ENCODE data around the gene ARMC2.

Gene ARMC2

DNA sequence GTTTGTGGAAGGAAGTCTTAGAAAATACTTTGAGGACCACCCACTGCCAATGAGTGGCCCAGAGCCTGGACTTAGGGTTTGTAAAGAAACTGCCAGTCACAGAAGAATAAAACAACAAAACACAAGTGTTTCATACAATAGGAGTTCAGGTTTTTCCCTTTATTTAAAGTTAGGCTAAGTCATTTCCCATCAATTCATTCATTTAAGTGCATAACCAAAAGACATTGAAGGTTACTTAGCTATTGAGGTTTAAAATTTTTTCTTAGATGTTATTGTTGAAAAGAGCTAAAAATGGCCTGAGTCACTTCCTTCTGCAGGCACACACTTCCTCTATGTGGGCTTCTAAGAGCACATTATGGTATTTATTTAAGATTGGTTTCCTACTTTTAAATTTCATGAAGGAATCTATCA, 54.2 kb downstream of the ARMC2 start:
- H3K36me3 ChIP-seq (ENCODE audit: insufficient read depth, low read length) = no peaks in the 10 kb centered on the region
- no peaks in the 10 kb centered on the region for H3K27me3 ChIP-seq (ENCODE audit: insufficient read depth, low read length)
- H3K4me2 ChIP-seq (ENCODE audit: low read length) = no peak overlapping the region
- no peak overlapping the region for H3K9ac ChIP-seq (ENCODE audit: low read length)
- H3K9me3 ChIP-seq (ENCODE audit: low read length) = no peaks in the 10 kb centered on the region
- H2AFZ ChIP-seq (ENCODE audit: low read length) = no peak overlapping the region
- no peak overlapping the region for H3K4me3 ChIP-seq (ENCODE audit: low read depth, low read length, poor library complexity, severe bottlenecking)
- no peaks in the 10 kb centered on the region for H3F3A ChIP-seq (ENCODE audit: insufficient read depth, low read length)
- H3K4me1 ChIP-seq (ENCODE audit: insufficient read depth, low read length, severe bottlenecking) = no peaks in the 10 kb centered on the region
- no peak overlapping the region for H3K27ac ChIP-seq (ENCODE audit: low read depth, low read length, poor library complexity, severe bottlenecking)
- no peaks in the 10 kb centered on the region for H4K20me1 ChIP-seq (ENCODE audit: insufficient read depth, low read length)
- H3K79me2 ChIP-seq (ENCODE audit: insufficient read depth, low read length) = no peaks in the 10 kb centered on the region
- no peak for TF ChIP-seq CTCF (IDR thresholded peaks at IDR 0.05; ENCODE audit: low read length)
- TF ChIP-seq EZH2 (IDR thresholded peaks at IDR 0.05; ENCODE audit: borderline replicate concordance, low read length) = no peak
- no peaks in the 10 kb centered on the region for H3K9me2 ChIP-seq (ENCODE audit: low read depth, low read length)

- Histone ChIP-seq H2AFZ (ENCODE audit: low read length) (no peak overlapping the region), H3F3A (ENCODE audit: insufficient read depth, low read length) (no peaks in the 10 kb centered on the region), H3K79me2 (ENCODE audit: insufficient read depth, low read length) (no peaks in the 10 kb centered on the region), H3K27me3 (ENCODE audit: insufficient read depth, low read length) (no peaks in the 10 kb centered on the region), H3K4me2 (ENCODE audit: low read length) (no peak overlapping the region), H3K27ac (ENCODE audit: low read depth, low read length, poor library complexity, severe bottlenecking) (no peak overlapping the region), H3K9ac (ENCODE audit: low read length) (no peak overlapping the region), H3K36me3 (ENCODE audit: insufficient read depth, low read length) (no peaks in the 10 kb centered on the region), H3K4me3 (ENCODE audit: low read depth, low read length, poor library complexity, severe bottlenecking) (no peak overlapping the region), H3K4me1 (ENCODE audit: insufficient read depth, low read length, severe bottlenecking) (no peaks in the 10 kb centered on the region), H4K20me1 (ENCODE audit: insufficient read depth, low read length) (no peaks in the 10 kb centered on the region), H3K9me3 (ENCODE audit: low read length) (no peaks in the 10 kb centered on the region), H3K9me2 (ENCODE audit: low read depth, low read length) (no peaks in the 10 kb centered on the region)
- TF ChIP-seq CTCF (IDR thresholded peaks at IDR 0.05; ENCODE audit: low read length) (no peak), EZH2 (IDR thresholded peaks at IDR 0.05; ENCODE audit: borderline replicate concordance, low read length) (no peak)
Observed at GRCh38 chr6:108903796-108904195, 55.6 kb downstream of the ARMC2 start.

- Histone ChIP-seq H3K79me2 (ENCODE audit: insufficient read depth, low read length) (no peaks in the 10 kb centered on the region), H3F3A (ENCODE audit: insufficient read depth, low read length) (no peaks in the 10 kb centered on the region), H3K9ac (ENCODE audit: low read length) (no peak overlapping the region), H4K20me1 (ENCODE audit: insufficient read depth, low read length) (no peaks in the 10 kb centered on the region), H2AFZ (ENCODE audit: low read length) (no peak overlapping the region), H3K4me3 (ENCODE audit: low read depth, low read length, poor library complexity, severe bottlenecking) (no peak overlapping the region), H3K27me3 (ENCODE audit: insufficient read depth, low read length) (no peaks in the 10 kb centered on the region), H3K27ac (ENCODE audit: low read depth, low read length, poor library complexity, severe bottlenecking) (no peak overlapping the region), H3K9me2 (ENCODE audit: low read depth, low read length) (no peaks in the 10 kb centered on the region), H3K4me1 (ENCODE audit: insufficient read depth, low read length, severe bottlenecking) (no peaks in the 10 kb centered on the region), H3K4me2 (ENCODE audit: low read length) (no peak overlapping the region), H3K36me3 (ENCODE audit: insufficient read depth, low read length) (no peaks in the 10 kb centered on the region), H3K9me3 (ENCODE audit: low read length) (no peaks in the 10 kb centered on the region)
- TF ChIP-seq CTCF (IDR thresholded peaks at IDR 0.05; ENCODE audit: low read length) (no peak), EZH2 (IDR thresholded peaks at IDR 0.05; ENCODE audit: borderline replicate concordance, low read length) (no peak)
Observed at GRCh38 chr6:108904741-108905140, 56.5 kb downstream of the ARMC2 start.

Measured in OCI-LY1 (cell line).